Upper lobe of left lung (tissue), 6 donors: ENCODE measurements around the gene CUX1. TPM values are rescaled to one million over a fixed set of nuclear protein-coding genes. Genes with fewer than 3 reads are reported as not detected.

Source experiments
- ATAC-seq, 2 donors: fragments of 200-7000 bp; cut with Tn5 transposase; one replicate each; pipeline ENCODE4 v1.9.1; 2022; ENCODE audit warnings: mild to moderate bottlenecking in 2 of 2, moderate library complexity in 2 of 2; ENCODE audit not compliant: low FRiP score in 2 of 2
- DNase-seq, 2 donors: peaks; one replicate each; pipeline ENCODE4 v3.0.0-alpha.2; 2019 to 2020
- H3K27ac ChIP-seq, 4 donors: fragments of 200-600 bp; sonication (generic); one replicate each; pipeline ENCODE4 v1.5.1; 2016 to 2019
- H3K27me3 ChIP-seq, 4 donors: fragments of 200-600 bp; sonication (generic); one replicate each; pipeline ENCODE4 v1.5.1; 2017 to 2019
- H3K36me3 ChIP-seq, 4 donors: fragments of 200-600 bp; sonication (generic); one replicate each; pipeline ENCODE4 v1.5.1; 2016 to 2019
- H3K4me1 ChIP-seq, 4 donors: fragments of 200-600 bp; sonication (generic); one replicate each; pipeline ENCODE4 v1.5.1; 2018 to 2019
- H3K4me3 ChIP-seq, 4 donors: fragments of 200-600 bp; sonication (generic); one replicate each; pipeline ENCODE4 v1.5.1; 2017 to 2019; ENCODE audit warnings: mild to moderate bottlenecking in 2 of 4, moderate library complexity in 1 of 4
- H3K9me3 ChIP-seq, 4 donors: fragments of 200-600 bp; sonication (generic); one replicate each; pipeline ENCODE4 v1.5.1; 2018 to 2019
- EP300 ChIP-seq, 4 donors: sonication (generic); formaldehyde crosslinking; IDR thresholded peaks; one replicate each; pipeline ENCODE4 v1.5.1; 2017; ENCODE audit warnings: antibody characterized with exemption in 4 of 4, control low read depth in 2 of 4
- POLR2A ChIP-seq, 4 donors: fragments of 450-650 bp; IDR thresholded peaks; one replicate each; pipeline ENCODE4 v1.5.1; 2016 to 2017; ENCODE audit warnings: antibody characterized with exemption in 4 of 4, mild to moderate bottlenecking in 2 of 4
- POLR2AphosphoS5 ChIP-seq, 2 donors: sonication (generic); formaldehyde crosslinking; IDR thresholded peaks; one replicate each; pipeline ENCODE4 v1.5.1; 2017; ENCODE audit warnings: antibody characterized with exemption in 2 of 2
- WGBS, 2 donors: methylation state at CpG; one replicate each; pipeline ENCODE4 v1.1.5; 2017 to 2018; 5-methylcytosine and 5-hydroxymethylcytosine counted together
- total RNA-seq, 6 donors: library from RNA; depleted of rRNA in 4 of 6; stranded (reverse); fragments of >200 nt in 4 of 6; gene quantifications; one replicate each; pipeline versions ENCODE4 v1.1.0 to v1.2.1, GENCODE V29; 2016 to 2021
- TF ChIP-seq, protein P1 (sequence below), 6 experiments: fragments of 450-650 bp in 4 of 6; fragments of 200-600 bp in 2 of 6; sonication (generic) in 2 of 6; IDR thresholded peaks; one replicate each; pipeline ENCODE4 v1.5.1; 2016 to 2019; ENCODE audit warnings: antibody characterized with exemption in 6 of 6
- donor health status: DM: no; HTN: no; CAD: no; lungs with moderate emphysema.
- donor health status: DM: no; HTN: yes; CAD: no; lungs with severe emphysema.

The CUX1 gene
- total RNA-seq, 6 donors from 2014 or later: 106 to 188 (median 115) TPM

DNA sequence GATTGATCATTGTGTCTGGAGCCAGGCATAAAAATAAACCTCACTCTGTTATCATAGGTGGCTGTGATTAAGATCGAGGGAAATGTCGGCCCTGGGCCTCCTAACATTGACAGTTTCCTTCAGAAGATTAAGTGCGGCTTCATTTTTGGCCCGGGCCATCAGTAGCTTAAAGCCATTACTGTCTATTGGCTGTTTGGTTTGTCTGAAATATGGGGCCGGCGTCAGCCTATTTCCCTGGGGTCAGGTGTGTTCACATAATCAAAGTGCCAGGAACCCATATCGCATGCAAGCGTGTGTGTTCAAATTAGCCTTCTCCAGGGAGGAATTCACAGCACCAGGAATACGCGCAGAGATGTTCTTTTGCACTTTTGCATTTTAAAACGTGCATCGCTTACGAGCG, 114.7 kb downstream of the CUX1 start:
- ATAC-seq (no peak), DNase-seq (no peak)
- WGBS, 2 donors: 83 to 85% methylated on average over 14 of the region's 14 CpGs
- Histone ChIP-seq H3K36me3 (no peaks in the 10 kb centered on the region), H3K27ac (no peak overlapping the region), H3K9me3 (no peaks in the 10 kb centered on the region), H3K4me3 (no peak overlapping the region), H3K27me3 (no peaks in the 10 kb centered on the region), H3K4me1 (peaks cover 15 to 31% (median 21%) of the 10 kb centered on the region in 4 donors)
- TF ChIP-seq EP300 (IDR thresholded peaks at IDR 0.05) (no peak), POLR2AphosphoS5 (IDR thresholded peaks at IDR 0.05) (no peak), POLR2A (IDR thresholded peaks at IDR 0.05) (no peak)
- TF ChIP-seq, protein P1, sequence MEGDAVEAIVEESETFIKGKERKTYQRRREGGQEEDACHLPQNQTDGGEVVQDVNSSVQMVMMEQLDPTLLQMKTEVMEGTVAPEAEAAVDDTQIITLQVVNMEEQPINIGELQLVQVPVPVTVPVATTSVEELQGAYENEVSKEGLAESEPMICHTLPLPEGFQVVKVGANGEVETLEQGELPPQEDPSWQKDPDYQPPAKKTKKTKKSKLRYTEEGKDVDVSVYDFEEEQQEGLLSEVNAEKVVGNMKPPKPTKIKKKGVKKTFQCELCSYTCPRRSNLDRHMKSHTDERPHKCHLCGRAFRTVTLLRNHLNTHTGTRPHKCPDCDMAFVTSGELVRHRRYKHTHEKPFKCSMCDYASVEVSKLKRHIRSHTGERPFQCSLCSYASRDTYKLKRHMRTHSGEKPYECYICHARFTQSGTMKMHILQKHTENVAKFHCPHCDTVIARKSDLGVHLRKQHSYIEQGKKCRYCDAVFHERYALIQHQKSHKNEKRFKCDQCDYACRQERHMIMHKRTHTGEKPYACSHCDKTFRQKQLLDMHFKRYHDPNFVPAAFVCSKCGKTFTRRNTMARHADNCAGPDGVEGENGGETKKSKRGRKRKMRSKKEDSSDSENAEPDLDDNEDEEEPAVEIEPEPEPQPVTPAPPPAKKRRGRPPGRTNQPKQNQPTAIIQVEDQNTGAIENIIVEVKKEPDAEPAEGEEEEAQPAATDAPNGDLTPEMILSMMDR (IDR thresholded peaks at IDR 0.05): no peak

DNA sequence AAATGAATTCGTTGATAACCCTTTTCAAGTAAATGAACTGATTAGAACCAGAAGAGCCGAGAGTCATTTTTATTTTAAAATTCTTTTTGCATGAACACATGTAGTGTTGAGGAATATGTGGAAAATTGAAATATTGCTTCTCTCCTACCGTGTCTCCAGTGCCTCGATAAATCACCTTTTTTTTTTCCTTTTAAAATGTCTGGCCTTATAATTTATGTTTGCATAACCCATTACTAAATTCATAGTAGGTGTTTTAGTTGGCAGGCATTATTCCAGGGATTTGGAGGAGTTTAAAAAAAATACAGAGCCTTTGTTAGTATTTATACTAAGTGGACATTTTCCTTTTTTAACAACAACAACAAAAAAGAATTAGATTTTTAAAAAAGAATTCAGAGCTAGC, 115.6 kb downstream of the CUX1 start:
- Histone ChIP-seq H3K36me3 (no peaks in the 10 kb centered on the region), H3K4me1 (peaks cover 17 to 27% (median 21%) of the 10 kb centered on the region in 4 donors), H3K27ac (no peak overlapping the region), H3K27me3 (no peaks in the 10 kb centered on the region), H3K9me3 (no peaks in the 10 kb centered on the region), H3K4me3 (no peak overlapping the region)
- 85 to 91% methylated on average over 4 of the region's 4 CpGs for WGBS, 2 donors
- DNase-seq: no peak
- TF ChIP-seq, protein P1 (IDR thresholded peaks at IDR 0.05): no peak
- TF ChIP-seq POLR2AphosphoS5 (IDR thresholded peaks at IDR 0.05) (no peak), EP300 (IDR thresholded peaks at IDR 0.05) (no peak), POLR2A (IDR thresholded peaks at IDR 0.05) (no peak)
- ATAC-seq: no peak

DNA sequence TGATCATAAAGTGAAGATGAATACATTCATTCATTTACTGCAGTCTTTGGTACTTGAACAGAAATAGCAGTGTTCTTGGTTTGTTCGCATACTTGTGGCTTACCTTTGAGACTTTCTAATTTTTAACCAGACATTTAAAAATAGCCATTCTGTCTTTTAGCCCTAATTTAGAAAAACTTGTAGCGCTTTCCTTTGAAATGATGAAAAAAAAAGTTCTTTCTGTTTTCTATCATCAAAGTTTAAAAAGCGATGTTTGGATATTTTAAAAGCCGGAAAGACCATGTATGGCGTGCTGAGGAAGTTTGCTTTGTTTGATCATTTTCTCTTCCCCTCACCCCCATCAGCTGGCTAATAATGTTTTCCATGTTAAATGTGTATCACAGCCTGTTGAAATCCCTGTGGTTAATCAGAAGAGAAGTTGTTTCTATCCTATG, 116.3 kb downstream of the CUX1 start:
- Histone ChIP-seq H3K9me3 (no peaks in the 10 kb centered on the region), H3K4me3 (no peak overlapping the region), H3K27ac (no peak overlapping the region), H3K36me3 (no peaks in the 10 kb centered on the region), H3K4me1 (peaks cover 17 to 27% (median 19%) of the 10 kb centered on the region in 4 donors), H3K27me3 (no peaks in the 10 kb centered on the region)
- DNase-seq (no peak), ATAC-seq (no peak)
- no peak for TF ChIP-seq POLR2A (IDR thresholded peaks at IDR 0.05)
- no peak for TF ChIP-seq EP300 (IDR thresholded peaks at IDR 0.05)
- no peak for TF ChIP-seq POLR2AphosphoS5 (IDR thresholded peaks at IDR 0.05)
- TF ChIP-seq, protein P1 (IDR thresholded peaks at IDR 0.05): no peak
- WGBS, 2 donors: 80 to 85% methylated on average over 5 of the region's 5 CpGs

DNA sequence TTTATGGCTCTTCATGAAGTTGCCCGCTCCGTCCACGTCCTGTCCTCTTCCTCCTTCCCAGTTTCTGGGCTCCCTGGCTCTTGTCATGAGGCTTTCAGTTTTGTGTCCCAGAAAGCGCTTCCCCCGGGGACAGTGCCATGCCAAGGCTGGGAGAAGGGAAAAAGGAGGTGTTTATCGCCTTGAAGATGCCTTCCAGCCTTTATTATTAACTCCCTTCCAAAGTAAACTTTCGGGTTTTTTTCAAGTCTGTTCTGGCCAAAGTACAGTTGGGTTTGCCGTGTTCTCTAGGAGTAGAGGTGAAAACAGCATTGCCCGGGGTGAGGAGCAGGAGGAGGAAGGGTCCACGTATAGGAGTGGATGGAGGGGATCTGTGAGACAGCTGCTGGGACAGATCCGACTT, 117.2 kb downstream of the CUX1 start:
- DNase-seq (no peak), ATAC-seq (no peak)
- H3K36me3 ChIP-seq: no peaks in the 10 kb centered on the region
- WGBS, 2 donors: 56 to 62% methylated on average over 11 of the region's 11 CpGs
- TF ChIP-seq EP300 (IDR thresholded peaks at IDR 0.05) (no peak), POLR2A (IDR thresholded peaks at IDR 0.05) (no peak), POLR2AphosphoS5 (IDR thresholded peaks at IDR 0.05) (no peak)
- TF ChIP-seq, protein P1 (IDR thresholded peaks at IDR 0.05): no peak
- H3K4me3 ChIP-seq: no peak overlapping the region
- H3K27me3 ChIP-seq: no peaks in the 10 kb centered on the region
- no peaks in the 10 kb centered on the region for H3K9me3 ChIP-seq
- peaks cover 17 to 27% (median 19%) of the 10 kb centered on the region in 4 donors for H3K4me1 ChIP-seq
- H3K27ac ChIP-seq: peak overlapping the region in 1 of 4 donors; percentile 26

DNA sequence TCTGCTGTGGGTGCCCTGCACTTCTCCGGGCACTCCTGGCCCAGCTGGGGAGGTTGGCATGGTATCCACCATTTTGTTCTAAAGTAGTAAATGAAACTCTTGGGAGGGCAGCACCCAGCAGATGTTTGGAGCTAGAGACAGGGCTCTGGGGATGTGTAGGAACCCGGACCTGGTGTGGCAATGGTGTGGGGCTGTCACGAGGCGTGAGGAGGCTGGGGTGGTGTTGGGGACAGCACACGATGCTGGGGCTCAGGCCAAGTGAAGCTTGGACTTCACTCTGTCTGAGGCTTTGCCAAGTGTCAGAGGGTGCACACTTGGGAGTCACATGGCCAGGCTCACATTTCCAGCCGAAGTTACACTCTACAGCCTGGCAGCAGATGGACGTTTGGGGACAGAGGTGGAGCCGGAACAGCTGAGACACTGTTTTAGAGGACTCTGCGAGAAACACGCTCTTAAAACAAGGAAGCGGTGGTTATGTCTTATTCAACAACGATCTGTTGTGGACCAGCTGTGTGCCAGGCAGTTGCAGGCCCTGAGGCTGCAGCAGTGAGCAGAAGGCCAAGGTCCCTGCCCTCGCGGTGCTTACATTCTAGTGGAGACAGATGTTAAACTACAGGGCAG, 118.2 kb downstream of the CUX1 start:
- no peak overlapping the region for H3K4me3 ChIP-seq
- no peaks in the 10 kb centered on the region for H3K27me3 ChIP-seq
- 67 to 78% methylated on average over 13 to 14 of the region's 14 CpGs for WGBS, 2 donors
- peak in 1 of 2 donors; percentile 22 for TF ChIP-seq POLR2AphosphoS5 (IDR thresholded peaks at IDR 0.05)
- no peak for TF ChIP-seq EP300 (IDR thresholded peaks at IDR 0.05)
- H3K27ac ChIP-seq: peak overlapping the region in 1 of 4 donors; percentile 39
- no peaks in the 10 kb centered on the region for H3K36me3 ChIP-seq
- H3K9me3 ChIP-seq: no peaks in the 10 kb centered on the region
- H3K4me1 ChIP-seq: peaks cover 17 to 28% (median 21%) of the 10 kb centered on the region in 4 donors
- DNase-seq: no peak
- ATAC-seq: peak; percentile 21 to 28
